ENCODE measurements around the gene MICU2.
"Not testable (repeated sequence)": the region's sequence is repeated elsewhere in the genome, so short reads cannot be mapped to it uniquely, and the experiment has no call there.

DNA sequence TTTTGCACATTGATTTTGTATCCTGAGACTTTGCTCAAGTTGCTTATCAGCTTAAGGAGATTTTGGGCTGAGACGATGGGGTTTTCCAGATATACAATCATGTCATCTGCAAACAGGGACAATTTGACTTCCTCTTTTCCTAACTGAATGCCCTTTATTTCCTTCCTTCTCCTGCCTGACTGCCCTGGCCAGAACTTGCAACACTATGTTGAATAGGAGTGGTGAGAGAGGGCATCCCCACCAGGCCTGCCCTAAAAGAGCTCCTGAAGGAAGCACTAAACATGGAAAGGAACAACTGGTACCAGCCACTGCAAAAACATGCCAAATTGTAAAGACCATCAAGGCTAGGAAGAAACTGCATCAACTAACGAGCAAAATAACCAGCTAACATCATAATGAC lies 50.7 kb downstream of the MICU2 start:
- not testable (repeated sequence) for TF ChIP-seq EP300, CTCF (IDR thresholded peaks at IDR 0.05)

Data from suprapubic skin (tissue), 3 donors.